Adipocyte (in vitro differentiated cells): ENCODE results near the gene KDR.

Experiments used
- DNase-seq: peaks from one replicate; pipeline ENCODE4 v3.0.0-alpha.2; 2015; ENCODE audit warnings: low read depth
- H3K27me3 ChIP-seq: replicated peaks from 2 replicates; pipeline ENCODE4 v1.7.0; 2013; ENCODE audit warnings: mild to moderate bottlenecking, low read length, moderate library complexity; ENCODE audit not compliant: control insufficient read depth, insufficient read depth
- H3K36me3 ChIP-seq: 2 replicates; pipeline ENCODE4 v1.7.0; 2013; ENCODE audit warnings: low read length, mild to moderate bottlenecking, moderate library complexity; ENCODE audit not compliant: control insufficient read depth, insufficient read depth, severe bottlenecking
- H3K4me1 ChIP-seq: 2 replicates; pipeline ENCODE4 v1.7.0; 2013; ENCODE audit warnings: mild to moderate bottlenecking, low read length, moderate library complexity; ENCODE audit not compliant: control insufficient read depth, insufficient read depth
- H3K4me3 ChIP-seq: 2 replicates; pipeline ENCODE4 v1.7.0; 2013; ENCODE audit warnings: mild to moderate bottlenecking, low read length, moderate library complexity
- H3K9ac ChIP-seq: 2 replicates; pipeline ENCODE4 v1.7.0; 2013; ENCODE audit warnings: mild to moderate bottlenecking, low read length, moderate library complexity
- H3K9me3 ChIP-seq: 2 replicates; pipeline ENCODE4 v1.7.0; 2013; ENCODE audit warnings: mild to moderate bottlenecking, low read length, moderate library complexity; ENCODE audit not compliant: control insufficient read depth

Gene KDR

DNA sequence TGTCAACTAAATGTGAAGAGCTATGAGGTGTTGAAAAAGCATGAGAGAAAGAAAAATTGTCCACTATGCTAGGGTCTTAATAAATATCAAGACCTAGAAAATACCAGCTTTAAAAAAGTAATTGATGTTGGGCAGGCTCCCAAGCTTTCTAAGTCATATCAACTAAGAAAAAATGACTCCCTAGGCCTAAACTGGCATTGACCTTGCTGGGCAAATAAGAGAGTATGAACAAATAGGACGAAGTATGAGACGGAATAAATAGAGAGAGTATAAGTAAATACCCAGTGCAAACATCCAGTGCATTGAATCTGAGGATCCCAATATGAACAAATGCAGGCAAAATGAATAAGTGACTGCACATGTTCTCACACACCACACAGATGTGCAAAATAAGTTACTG, 3.2 kb downstream of the KDR start:
- H3K27me3 ChIP-seq: peaks cover 33% of the 10 kb centered on the region
- peaks cover 10% of the 10 kb centered on the region for H3K4me1 ChIP-seq
- H3K9me3 ChIP-seq: no peaks in the 10 kb centered on the region
- H3K36me3 ChIP-seq: no peaks in the 10 kb centered on the region
- no peak overlapping the region for H3K4me3 ChIP-seq
- no peak overlapping the region for H3K9ac ChIP-seq
- no peak for DNase-seq

DNA sequence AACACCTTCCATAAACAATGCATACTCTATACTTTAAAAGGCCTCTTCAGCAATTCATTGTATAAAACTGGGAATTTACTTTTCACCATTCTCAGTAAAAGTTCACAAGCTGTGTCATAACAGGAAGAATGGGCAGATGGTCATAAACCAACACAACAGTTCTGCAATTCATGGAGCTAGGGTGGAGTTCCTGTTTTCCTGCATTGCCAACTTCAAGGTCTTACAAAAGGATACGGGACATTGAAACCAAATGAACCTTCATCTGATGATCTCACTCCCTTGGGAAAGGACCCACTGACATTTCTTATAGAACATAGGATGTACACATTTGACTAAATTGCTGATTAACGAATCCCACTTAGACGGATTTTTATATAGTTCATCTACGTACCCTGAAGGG, 4.1 kb downstream of the KDR start:
- peaks cover 15% of the 10 kb centered on the region for H3K4me1 ChIP-seq
- H3K4me3 ChIP-seq: no peak overlapping the region
- peaks cover 28% of the 10 kb centered on the region for H3K27me3 ChIP-seq
- no peaks in the 10 kb centered on the region for H3K9me3 ChIP-seq
- DNase-seq: no peak
- no peak overlapping the region for H3K9ac ChIP-seq
- no peaks in the 10 kb centered on the region for H3K36me3 ChIP-seq

DNA sequence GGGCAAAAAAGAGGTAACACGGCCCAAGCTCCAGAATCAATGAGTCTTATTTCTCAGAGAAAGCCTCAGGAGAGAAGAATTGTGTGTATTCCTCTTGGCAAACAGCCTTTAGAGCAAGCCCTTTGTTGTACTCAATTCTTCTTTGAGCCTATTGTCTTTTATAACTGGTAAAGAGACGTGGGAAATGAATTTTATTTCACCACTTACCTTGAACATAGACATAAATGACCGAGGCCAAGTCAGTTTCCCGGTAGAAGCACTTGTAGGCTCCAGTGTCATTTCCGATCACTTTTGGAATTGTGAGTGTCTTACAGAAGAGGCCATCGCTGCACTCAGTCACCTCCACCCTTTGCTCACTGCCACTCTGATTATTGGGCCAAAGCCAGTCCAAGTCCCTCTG, 7.0 kb downstream of the KDR start:
- Histone ChIP-seq H3K9ac (no peak overlapping the region), H3K4me1 (peaks cover 11% of the 10 kb centered on the region), H3K36me3 (no peaks in the 10 kb centered on the region), H3K9me3 (no peaks in the 10 kb centered on the region), H3K27me3 (peaks cover 3% of the 10 kb centered on the region), H3K4me3 (no peak overlapping the region)
- no peak for DNase-seq

DNA sequence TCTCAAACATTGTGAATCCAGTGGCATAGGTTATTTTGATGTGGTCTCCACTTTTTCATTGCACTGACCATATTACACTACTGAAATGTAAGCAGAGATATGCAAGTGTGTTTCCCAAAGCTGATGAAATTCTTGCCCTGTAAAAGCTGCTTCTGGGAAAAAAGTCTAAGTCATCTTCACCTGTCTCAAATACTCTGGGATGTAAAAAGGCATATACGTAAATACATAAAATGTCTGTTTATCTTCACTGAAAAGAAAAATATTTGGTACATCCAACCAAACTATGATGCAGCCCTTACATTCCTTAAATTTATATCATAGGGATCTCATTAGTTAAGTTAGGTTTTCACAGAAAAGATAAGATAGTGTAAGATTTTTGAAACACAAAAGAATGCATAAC, 7.9 kb downstream of the KDR start:
- Histone ChIP-seq H3K4me1 (peaks cover 11% of the 10 kb centered on the region), H3K36me3 (no peaks in the 10 kb centered on the region), H3K4me3 (no peak overlapping the region), H3K27me3 (peaks cover 3% of the 10 kb centered on the region), H3K9me3 (no peaks in the 10 kb centered on the region), H3K9ac (no peak overlapping the region)
- DNase-seq: no peak

DNA sequence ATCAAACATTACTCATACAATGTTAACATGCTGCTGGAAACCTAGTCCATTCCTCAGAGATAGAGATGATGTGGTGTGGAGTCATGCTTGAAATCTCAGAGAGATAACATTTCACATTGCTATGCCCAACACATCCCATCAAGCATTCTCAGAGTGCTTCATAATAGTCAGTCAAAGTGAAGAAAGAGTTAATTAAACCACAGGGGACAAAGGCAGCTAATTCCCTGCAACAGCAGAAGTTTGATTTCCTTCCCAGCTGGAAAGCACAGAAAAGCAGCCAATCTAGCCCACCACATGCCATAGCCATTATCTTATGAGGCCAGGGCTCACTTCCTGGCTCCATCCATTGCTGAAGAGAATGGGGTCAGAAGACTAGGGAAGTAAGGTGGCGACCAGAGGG, 8.9 kb downstream of the KDR start:
- peaks cover 3% of the 10 kb centered on the region for H3K27me3 ChIP-seq

DNA sequence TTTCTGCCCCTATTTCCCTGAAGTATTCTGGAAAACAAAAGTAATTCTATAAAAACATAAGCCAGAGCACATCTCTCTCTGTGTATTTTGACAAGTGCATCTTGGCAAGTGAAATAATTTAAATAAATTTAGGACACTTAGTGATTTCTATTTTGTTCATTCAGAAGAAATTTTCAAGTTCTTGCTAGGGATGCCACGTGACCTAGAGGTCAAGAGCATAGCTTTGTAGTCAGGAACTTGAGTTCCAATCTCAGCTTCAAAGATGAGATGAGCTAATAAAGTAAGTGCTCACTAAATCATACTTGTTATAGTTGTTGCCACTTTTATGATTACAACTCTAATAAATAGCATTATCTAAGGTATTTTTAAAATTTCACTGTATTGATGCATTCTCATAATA, 13.8 kb downstream of the KDR start:
- Histone ChIP-seq H3K4me1 (peaks cover 3% of the 10 kb centered on the region), H3K9me3 (no peaks in the 10 kb centered on the region), H3K36me3 (no peaks in the 10 kb centered on the region), H3K4me3 (no peak overlapping the region), H3K9ac (no peak overlapping the region), H3K27me3 (peaks cover 4% of the 10 kb centered on the region)
- DNase-seq: no peak

More for the DNA sequence above, 8.9 kb downstream of the KDR start:
- H3K36me3 ChIP-seq: no peaks in the 10 kb centered on the region
- no peaks in the 10 kb centered on the region for H3K9me3 ChIP-seq
- peaks cover 11% of the 10 kb centered on the region for H3K4me1 ChIP-seq
- no peak for DNase-seq
- H3K9ac ChIP-seq: no peak overlapping the region
- no peak overlapping the region for H3K4me3 ChIP-seq

DNA sequence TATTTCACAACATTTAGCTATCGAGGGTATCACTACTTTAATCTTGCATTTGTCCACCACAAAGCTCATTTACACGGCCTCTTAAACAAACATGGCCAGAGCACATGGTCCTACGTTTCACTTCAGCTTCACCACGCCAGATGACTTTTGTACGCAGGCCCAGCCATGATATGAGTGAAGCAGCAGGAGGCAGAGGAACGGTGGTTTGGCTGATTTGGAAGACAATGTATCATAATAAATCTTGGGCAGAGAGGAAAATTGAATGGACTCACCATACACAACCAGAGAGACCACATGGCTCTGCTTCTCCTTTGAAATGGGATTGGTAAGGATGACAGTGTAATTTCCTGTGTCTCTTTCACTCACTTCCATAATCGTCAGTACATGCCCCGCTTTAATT, 15.3 kb downstream of the KDR start:
- DNase-seq: no peak
- Histone ChIP-seq H3K4me1 (no peaks in the 10 kb centered on the region), H3K36me3 (no peaks in the 10 kb centered on the region), H3K27me3 (peaks cover 4% of the 10 kb centered on the region), H3K9ac (no peak overlapping the region), H3K4me3 (no peak overlapping the region), H3K9me3 (no peaks in the 10 kb centered on the region)

DNA sequence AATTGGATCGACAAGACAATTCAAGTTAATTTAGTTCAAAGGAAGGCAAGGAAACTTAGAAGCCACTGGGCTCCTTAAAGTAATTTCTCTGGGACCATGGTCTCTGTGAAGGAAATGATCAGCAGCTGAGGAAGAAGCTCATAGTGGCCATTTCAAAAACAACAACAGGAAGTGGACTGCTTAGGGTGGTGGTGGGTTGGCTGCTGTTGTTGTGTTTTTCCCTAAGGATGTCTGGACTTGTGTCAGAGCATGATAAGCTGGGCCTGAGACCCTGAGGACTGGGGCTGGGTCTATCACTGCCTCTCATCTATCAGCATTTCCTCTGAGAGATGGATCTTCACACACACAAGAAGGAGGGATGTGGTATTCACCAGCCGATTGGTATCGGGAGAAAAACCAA, 18.3 kb downstream of the KDR start:
- peaks cover 4% of the 10 kb centered on the region for H3K27me3 ChIP-seq
- no peak for DNase-seq
- H3K4me3 ChIP-seq: no peak overlapping the region
- no peak overlapping the region for H3K9ac ChIP-seq
- H3K36me3 ChIP-seq: no peaks in the 10 kb centered on the region
- no peaks in the 10 kb centered on the region for H3K4me1 ChIP-seq
- no peaks in the 10 kb centered on the region for H3K9me3 ChIP-seq

DNA sequence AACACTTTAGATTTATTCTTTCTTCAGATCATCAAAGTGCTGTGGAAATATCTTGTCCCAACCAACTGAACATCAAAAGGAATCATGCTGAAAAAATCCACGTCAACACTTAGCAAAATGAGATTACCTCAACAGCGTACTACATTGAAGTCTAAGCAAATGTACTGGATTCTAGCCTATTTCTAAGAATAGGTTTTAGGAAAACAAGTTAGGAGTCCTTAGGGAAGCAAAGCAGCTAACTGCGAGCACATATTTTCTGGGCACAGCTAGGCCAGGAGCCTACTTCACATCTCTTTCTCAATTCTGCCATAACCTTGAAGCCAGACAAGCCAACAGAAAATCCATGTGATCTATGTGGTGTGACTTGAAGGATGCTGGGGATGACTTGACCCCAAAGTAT, 22.2 kb downstream of the KDR start:
- Histone ChIP-seq H3K36me3 (no peaks in the 10 kb centered on the region), H3K9ac (no peak overlapping the region), H3K4me1 (no peaks in the 10 kb centered on the region), H3K9me3 (no peaks in the 10 kb centered on the region), H3K4me3 (no peak overlapping the region), H3K27me3 (no peaks in the 10 kb centered on the region)
- DNase-seq: no peak

DNA sequence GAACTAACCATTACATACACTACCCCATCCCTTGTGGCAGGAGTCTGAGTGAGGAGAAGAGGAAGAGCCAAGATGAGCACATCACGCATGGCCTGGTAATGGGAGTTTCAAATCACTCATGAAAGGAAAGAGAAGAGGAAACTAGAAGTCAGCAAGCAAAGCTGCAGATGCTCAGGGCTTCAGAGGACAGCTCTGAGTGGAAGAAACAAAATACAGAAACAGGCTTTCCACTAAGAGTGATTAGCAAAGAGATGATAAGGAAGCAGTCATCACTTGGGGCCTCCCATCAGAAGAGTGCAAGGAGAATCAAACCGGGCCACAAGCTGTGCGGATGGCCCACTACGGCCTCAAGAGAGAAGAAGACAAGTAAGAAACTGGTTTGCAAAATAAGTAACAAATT, 25.6 kb downstream of the KDR start:
- H3K36me3 ChIP-seq: no peaks in the 10 kb centered on the region
- no peaks in the 10 kb centered on the region for H3K9me3 ChIP-seq
- no peak overlapping the region for H3K9ac ChIP-seq
- no peak for DNase-seq
- no peaks in the 10 kb centered on the region for H3K27me3 ChIP-seq
- H3K4me1 ChIP-seq: no peaks in the 10 kb centered on the region
- H3K4me3 ChIP-seq: no peak overlapping the region

DNA sequence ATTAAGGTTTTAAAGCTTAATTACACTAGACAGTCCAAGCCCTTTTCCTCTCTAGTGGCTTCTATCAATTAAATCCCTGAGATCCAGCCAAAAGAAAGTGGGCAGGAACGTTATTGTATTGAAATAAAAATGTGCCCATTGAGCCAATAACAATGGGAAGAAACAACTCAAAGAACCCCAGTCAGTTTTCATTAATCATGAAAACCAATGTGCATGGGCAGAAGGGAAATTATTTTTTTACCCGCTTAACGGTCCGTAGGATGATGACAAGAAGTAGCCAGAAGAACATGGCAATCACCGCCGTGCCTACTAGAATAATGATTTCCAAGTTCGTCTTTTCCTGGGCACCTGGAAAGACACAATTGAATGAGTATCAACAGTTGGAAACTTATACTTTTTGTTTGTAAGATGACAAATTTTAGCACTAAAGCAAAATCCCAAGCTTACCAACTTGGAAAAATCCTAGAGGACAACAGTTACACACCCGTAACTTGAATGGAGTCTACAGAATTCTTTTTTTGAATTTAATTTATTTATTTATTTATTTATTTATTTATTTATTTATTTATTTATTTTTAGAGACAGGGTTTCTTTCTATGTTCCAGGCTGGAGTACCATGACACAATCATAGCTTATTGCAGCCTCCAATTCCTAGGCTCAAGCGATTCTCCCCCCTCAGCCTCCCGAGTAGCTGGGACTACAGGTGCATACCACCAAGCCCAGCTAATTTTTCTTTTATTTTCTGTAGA, 26.8 kb downstream of the KDR start:
- no peak overlapping the region for H3K9ac ChIP-seq
- peaks cover 5% of the 10 kb centered on the region for H3K27me3 ChIP-seq
- no peak overlapping the region for H3K4me3 ChIP-seq
- H3K9me3 ChIP-seq: no peaks in the 10 kb centered on the region
- no peaks in the 10 kb centered on the region for H3K4me1 ChIP-seq
- no peaks in the 10 kb centered on the region for H3K36me3 ChIP-seq
- DNase-seq: no peak

DNA sequence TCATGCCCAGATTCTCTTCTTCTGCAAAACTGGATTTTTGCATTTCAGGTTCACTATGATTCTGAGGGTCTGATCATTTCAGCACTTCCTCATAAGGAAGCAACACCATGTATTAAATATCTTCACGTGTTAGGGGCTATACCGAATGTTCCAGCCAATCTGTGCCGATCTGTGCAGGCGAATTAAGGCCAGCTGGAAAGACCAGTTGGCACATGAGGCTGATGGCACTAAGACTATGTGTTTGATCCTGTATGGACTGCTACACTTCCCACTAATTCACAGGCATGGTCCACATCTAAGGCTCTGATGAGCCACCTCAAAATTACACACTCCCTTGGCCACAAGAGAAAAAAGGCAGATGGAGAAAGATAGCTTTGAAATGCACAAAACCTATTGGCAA, 28.8 kb downstream of the KDR start:
- Histone ChIP-seq H3K36me3 (no peaks in the 10 kb centered on the region), H3K9ac (no peak overlapping the region), H3K4me3 (no peak overlapping the region), H3K27me3 (peaks cover 5% of the 10 kb centered on the region), H3K9me3 (no peaks in the 10 kb centered on the region), H3K4me1 (no peaks in the 10 kb centered on the region)
- no peak for DNase-seq
